KMS-11 (cell line): Measurements from ENCODE around the gene SUMO4.

Source experiments
- H2AFZ ChIP-seq: fragments of 200-600 bp; sonication (generic); 2 replicates; pipeline ENCODE4 v1.6.1; 2016; ENCODE audit warnings: antibody characterized with exemption, mixed run types, low read depth
- H3K27ac ChIP-seq: fragments of 200-600 bp; sonication (generic); 2 replicates; pipeline ENCODE4 v1.6.1; 2016; ENCODE audit warnings: mild to moderate bottlenecking, mixed run types
- H3K27me3 ChIP-seq: fragments of 200-600 bp; sonication (generic); 2 replicates; pipeline ENCODE4 v1.6.1; 2017; ENCODE audit warnings: mild to moderate bottlenecking, low read depth, mixed run types, moderate library complexity; ENCODE audit not compliant: insufficient read depth
- H3K36me3 ChIP-seq: fragments of 200-600 bp; sonication (generic); 2 replicates; pipeline ENCODE4 v1.6.1; 2017; ENCODE audit warnings: mild to moderate bottlenecking, mixed run types; ENCODE audit not compliant: insufficient read depth
- H3K4me1 ChIP-seq: fragments of 200-600 bp; sonication (generic); 2 replicates; pipeline ENCODE4 v1.6.1; 2016; ENCODE audit warnings: mild to moderate bottlenecking, low read depth, mixed run types; ENCODE audit not compliant: poor library complexity, severe bottlenecking
- H3K4me2 ChIP-seq: fragments of 200-600 bp; sonication (generic); 2 replicates; pipeline ENCODE4 v1.7.0; 2016; ENCODE audit warnings: mild to moderate bottlenecking, mixed run types
- H3K4me3 ChIP-seq: fragments of 200-600 bp; sonication (generic); IDR thresholded peaks from 2 replicates; pipeline ENCODE4 v1.6.1; 2017; ENCODE audit warnings: low read depth, low read length, mixed read lengths; ENCODE audit not compliant: insufficient read depth
- H3K79me2 ChIP-seq: fragments of 200-600 bp; sonication (generic); 2 replicates; pipeline ENCODE4 v1.6.1; 2016; ENCODE audit warnings: low read depth, mixed run types; ENCODE audit not compliant: insufficient read depth
- H3K9ac ChIP-seq: fragments of 200-600 bp; sonication (generic); 2 replicates; pipeline ENCODE4 v1.6.1; 2016; ENCODE audit warnings: mild to moderate bottlenecking, mixed run types
- H4K20me1 ChIP-seq: fragments of 200-600 bp; sonication (generic); 2 replicates; pipeline ENCODE4 v1.6.1; 2016; ENCODE audit warnings: mild to moderate bottlenecking, mixed run types; ENCODE audit not compliant: insufficient read depth
- TF ChIP-seq, protein P1 (sequence below): fragments of 200-600 bp; sonication (generic); conservative IDR thresholded peaks from 2 replicates; pipeline ENCODE4 v1.6.1; 2017; ENCODE audit warnings: low read depth, mild to moderate bottlenecking, antibody characterized with exemption, low read length, moderate library complexity, mixed read lengths

SUMO4 gene

DNA sequence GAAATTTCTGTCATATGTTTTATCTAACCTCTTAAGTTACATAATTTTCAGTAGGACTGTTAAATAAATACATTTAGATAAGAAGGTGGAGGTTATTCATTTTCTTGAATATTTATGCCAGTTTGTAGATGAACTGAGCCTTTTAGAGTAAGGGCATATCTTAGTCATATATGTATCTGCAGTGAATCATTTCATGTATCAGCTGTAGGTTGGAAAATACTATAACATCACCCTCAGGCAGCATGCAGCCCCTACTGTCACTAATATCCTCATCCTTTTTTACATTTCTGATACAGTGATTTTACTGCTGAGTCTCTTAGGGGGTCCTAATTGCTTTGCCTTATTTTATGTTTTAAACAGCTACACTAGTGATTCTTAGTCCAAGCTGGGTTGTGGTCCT lies 19.5 kb upstream of the SUMO4 start:
- Histone ChIP-seq H3K79me2 (no peaks in the 10 kb centered on the region), H3K4me2 (no peak overlapping the region), H3K36me3 (no peaks in the 10 kb centered on the region), H3K4me1 (no peaks in the 10 kb centered on the region), H3K27ac (no peak overlapping the region), H4K20me1 (no peaks in the 10 kb centered on the region), H2AFZ (no peak overlapping the region), H3K27me3 (no peaks in the 10 kb centered on the region), H3K4me3 (no peak overlapping the region), H3K9ac (no peak overlapping the region)
- TF ChIP-seq, protein P1, sequence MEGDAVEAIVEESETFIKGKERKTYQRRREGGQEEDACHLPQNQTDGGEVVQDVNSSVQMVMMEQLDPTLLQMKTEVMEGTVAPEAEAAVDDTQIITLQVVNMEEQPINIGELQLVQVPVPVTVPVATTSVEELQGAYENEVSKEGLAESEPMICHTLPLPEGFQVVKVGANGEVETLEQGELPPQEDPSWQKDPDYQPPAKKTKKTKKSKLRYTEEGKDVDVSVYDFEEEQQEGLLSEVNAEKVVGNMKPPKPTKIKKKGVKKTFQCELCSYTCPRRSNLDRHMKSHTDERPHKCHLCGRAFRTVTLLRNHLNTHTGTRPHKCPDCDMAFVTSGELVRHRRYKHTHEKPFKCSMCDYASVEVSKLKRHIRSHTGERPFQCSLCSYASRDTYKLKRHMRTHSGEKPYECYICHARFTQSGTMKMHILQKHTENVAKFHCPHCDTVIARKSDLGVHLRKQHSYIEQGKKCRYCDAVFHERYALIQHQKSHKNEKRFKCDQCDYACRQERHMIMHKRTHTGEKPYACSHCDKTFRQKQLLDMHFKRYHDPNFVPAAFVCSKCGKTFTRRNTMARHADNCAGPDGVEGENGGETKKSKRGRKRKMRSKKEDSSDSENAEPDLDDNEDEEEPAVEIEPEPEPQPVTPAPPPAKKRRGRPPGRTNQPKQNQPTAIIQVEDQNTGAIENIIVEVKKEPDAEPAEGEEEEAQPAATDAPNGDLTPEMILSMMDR: no peak

DNA sequence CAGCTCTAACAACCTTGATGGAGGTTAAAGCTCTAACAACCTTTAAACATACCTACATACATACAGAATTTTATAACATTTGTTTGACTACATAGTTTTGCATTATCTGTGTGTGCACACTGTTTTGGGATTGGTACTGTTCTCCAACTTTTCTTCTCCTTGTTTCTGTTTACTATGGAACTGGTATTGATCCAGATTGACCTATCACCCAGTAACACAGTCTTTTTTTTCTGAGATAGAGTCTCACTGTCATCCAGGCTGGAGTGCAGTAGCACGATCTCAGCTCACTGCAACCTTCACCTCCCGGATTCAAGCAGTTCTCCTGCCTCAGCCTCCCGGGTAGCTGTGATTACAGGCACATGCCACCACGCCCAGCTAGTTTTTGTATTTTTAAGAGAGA lies 16.7 kb upstream of the SUMO4 start:
- no peaks in the 10 kb centered on the region for H4K20me1 ChIP-seq
- H3K4me2 ChIP-seq: no peak overlapping the region
- no peaks in the 10 kb centered on the region for H3K36me3 ChIP-seq
- no peaks in the 10 kb centered on the region for H3K4me1 ChIP-seq
- no peak overlapping the region for H3K27ac ChIP-seq
- no peak overlapping the region for H2AFZ ChIP-seq
- H3K27me3 ChIP-seq: no peaks in the 10 kb centered on the region
- H3K9ac ChIP-seq: no peak overlapping the region
- TF ChIP-seq, protein P1: no peak
- H3K79me2 ChIP-seq: no peaks in the 10 kb centered on the region
- no peak overlapping the region for H3K4me3 ChIP-seq

DNA sequence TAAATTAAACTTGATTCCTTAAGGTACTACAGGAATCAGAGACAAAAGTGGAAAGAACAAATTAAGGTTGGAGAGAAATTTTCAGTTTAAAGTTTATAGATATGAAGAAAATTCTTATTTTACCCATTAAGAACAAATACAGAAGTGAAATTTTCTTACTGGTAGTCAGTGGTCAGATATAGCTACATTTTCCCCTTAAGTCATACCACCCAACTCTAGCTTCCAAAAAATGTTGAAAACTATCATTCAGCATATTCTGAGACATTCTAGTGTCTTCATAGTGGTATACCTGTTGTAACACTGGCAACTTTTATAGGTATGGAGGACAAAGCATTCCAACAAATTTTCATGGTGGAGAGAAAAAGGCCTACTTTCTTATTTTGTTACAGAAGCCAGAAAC lies 15.6 kb upstream of the SUMO4 start:
- no peaks in the 10 kb centered on the region for H3K4me1 ChIP-seq
- TF ChIP-seq, protein P1: no peak
- H3K9ac ChIP-seq: no peak overlapping the region
- no peaks in the 10 kb centered on the region for H3K27me3 ChIP-seq
- no peak overlapping the region for H3K4me2 ChIP-seq
- H4K20me1 ChIP-seq: no peaks in the 10 kb centered on the region
- no peak overlapping the region for H2AFZ ChIP-seq
- H3K4me3 ChIP-seq: no peak overlapping the region
- H3K79me2 ChIP-seq: no peaks in the 10 kb centered on the region
- no peak overlapping the region for H3K27ac ChIP-seq
- no peaks in the 10 kb centered on the region for H3K36me3 ChIP-seq

DNA sequence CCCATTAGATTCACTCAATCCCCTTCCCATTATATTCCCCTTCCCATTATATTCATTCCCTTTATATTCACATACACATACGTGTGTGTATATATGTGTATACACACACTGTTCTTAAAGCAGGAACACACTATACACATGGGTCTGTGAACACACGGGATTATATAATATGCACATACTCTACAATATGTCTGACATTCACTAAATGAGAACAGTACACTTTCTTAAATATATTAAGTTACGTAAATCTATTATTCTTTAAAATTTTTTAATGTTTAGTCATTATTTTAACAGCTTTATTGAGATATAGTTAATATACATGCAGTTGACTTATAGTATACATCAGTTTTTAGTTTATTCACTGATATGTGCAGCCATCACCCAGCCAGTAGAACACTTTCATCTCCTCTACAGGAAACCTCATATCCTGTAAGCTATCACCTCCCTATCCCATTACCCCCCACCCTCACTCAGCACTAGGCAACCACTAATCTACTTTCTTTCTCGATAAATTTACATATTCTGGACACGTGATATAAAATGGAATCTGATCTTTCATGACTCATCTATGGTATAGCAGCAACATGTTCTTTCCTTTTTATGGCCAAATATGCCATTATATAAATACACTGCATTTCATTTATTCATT lies 13.9 kb upstream of the SUMO4 start:
- Histone ChIP-seq H3K79me2 (no peaks in the 10 kb centered on the region), H3K27ac (no peak overlapping the region), H3K4me3 (no peak overlapping the region), H3K4me2 (no peak overlapping the region), H3K9ac (no peak overlapping the region), H3K36me3 (no peaks in the 10 kb centered on the region), H3K27me3 (no peaks in the 10 kb centered on the region), H3K4me1 (no peaks in the 10 kb centered on the region), H4K20me1 (no peaks in the 10 kb centered on the region), H2AFZ (no peak overlapping the region)
- TF ChIP-seq, protein P1: no peak
